B cell (primary cell): Measurements from ENCODE around the gene ZFP64. TPM values are rescaled to one million over a fixed set of nuclear protein-coding genes. Genes with fewer than 3 reads are reported as not detected.

ENCODE experiments used
- ATAC-seq: fragments of 200-7000 bp; cut with Tn5 transposase; one replicate; pipeline ENCODE4 v1.10.0; 2021; ENCODE audit warnings: low read depth, mild to moderate bottlenecking, moderate number of reproducible peaks, moderate library complexity
- CTCF ChIA-PET: fragments of 350-600 bp; sonication (Branson Sonifier 250); formaldehyde crosslinking; loops from one replicate; lab custom pipeline; 2021; ENCODE audit warnings: antibody characterized with exemption, inconsistent platforms; lab: Charles Lee
- POLR2A ChIA-PET: fragments of 350-600 bp; sonication (Branson Sonifier 250); formaldehyde crosslinking; loops from one replicate; lab custom pipeline; 2021; ENCODE audit warnings: antibody characterized with exemption; lab: Charles Lee
- DNase-seq: peaks from one replicate; pipeline ENCODE4 v3.0.0; 2013
- H2AFZ ChIP-seq: 2 replicates; pipeline ENCODE4 v1.6.1; 2012; ENCODE audit warnings: mild to moderate bottlenecking, low read depth, low read length; ENCODE audit not compliant: insufficient read depth, poor library complexity, severe bottlenecking
- H3K27ac ChIP-seq, 2 donors: 1 replicate in 1 of 2; 2 replicates in 1 of 2; pipeline ENCODE4 v1.5.1; 2012 to 2013; ENCODE audit warnings: low read length in 2 of 2, mild to moderate bottlenecking in 2 of 2, moderate library complexity in 1 of 2
- H3K27me3 ChIP-seq, 4 experiments: fragments of 200-600 bp in 1 of 4; sonication (generic) in 1 of 4; replicated peaks in 1 of 4; 1 replicate in 2 of 4; 2 replicates in 2 of 4; pipeline versions ENCODE4 v1.6.1 to v1.7.0; 2013 to 2016; ENCODE audit warnings: low read length in 3 of 4, mild to moderate bottlenecking in 2 of 4, mixed read lengths in 1 of 4, moderate library complexity in 1 of 4; ENCODE audit not compliant: insufficient read depth in 4 of 4, control insufficient read depth in 3 of 4; ENCODE audit errors: control extremely low read depth in 1 of 4
- H3K36me3 ChIP-seq, 2 experiments: replicated peaks in 1 of 2; 1 replicate in 1 of 2; 2 replicates in 1 of 2; pipeline versions ENCODE4 v1.6.1 to v1.7.1; 2013; ENCODE audit warnings: low read length in 1 of 2; ENCODE audit not compliant: insufficient read depth in 2 of 2, control insufficient read depth in 1 of 2; ENCODE audit errors: control extremely low read depth in 1 of 2, extremely low read depth in 1 of 2
- H3K4me1 ChIP-seq, 2 donors: fragments of 200-600 bp in 1 of 2; sonication (generic) in 1 of 2; 1 replicate in 1 of 2; 2 replicates in 1 of 2; pipeline versions ENCODE4 v1.5.1 to v1.6.1; 2013 to 2017; ENCODE audit warnings: low read length in 2 of 2; ENCODE audit not compliant: control insufficient read depth in 2 of 2, insufficient read depth in 2 of 2
- H3K4me2 ChIP-seq: replicated peaks from 2 replicates; pipeline ENCODE3; 2012; ENCODE audit warnings: mild to moderate bottlenecking, low read depth, low read length; ENCODE audit not compliant: poor library complexity, severe bottlenecking
- H3K4me3 ChIP-seq, 5 experiments: fragments of 200-600 bp in 1 of 5; sonication (generic) in 1 of 5; 1 replicate in 3 of 5; 2 replicates in 2 of 5; pipeline versions ENCODE4 v1.5.1 to v1.7.0; 2011 to 2016; ENCODE audit warnings: low read length in 4 of 5, mild to moderate bottlenecking in 4 of 5, low read depth in 2 of 5, control low read depth in 1 of 5, moderate library complexity in 1 of 5; ENCODE audit not compliant: insufficient read depth in 1 of 5; ENCODE audit errors: control extremely low read depth in 1 of 5, extremely low read depth in 1 of 5
- H3K79me2 ChIP-seq: fragments of 200-600 bp; sonication (generic); one replicate; pipeline ENCODE4 v1.6.0; 2016; ENCODE audit warnings: low read length; ENCODE audit not compliant: control insufficient read depth, insufficient read depth
- H3K9ac ChIP-seq: fragments of 200-600 bp; sonication (generic); 2 replicates; pipeline ENCODE4 v1.6.1; 2017; ENCODE audit warnings: mild to moderate bottlenecking, low read length, moderate library complexity
- H3K9me3 ChIP-seq, 3 donors: one replicate each; pipeline versions ENCODE4 v1.6.1 to v1.7.1; 2013; ENCODE audit warnings: low read length in 2 of 3; ENCODE audit not compliant: control insufficient read depth in 2 of 3, insufficient read depth in 1 of 3; ENCODE audit errors: control extremely low read depth in 1 of 3
- H4K20me1 ChIP-seq: 2 replicates; pipeline ENCODE4 v1.6.0; 2012; ENCODE audit warnings: mild to moderate bottlenecking, low read length; ENCODE audit not compliant: insufficient read depth, control insufficient read depth, poor library complexity, severe bottlenecking
- H3K27ac Mint-ChIP-seq: one replicate; pipeline ENCODE4 v1.8.0; 2021; ENCODE audit warnings: mixed read lengths
- H3K27me3 Mint-ChIP-seq: one replicate; pipeline ENCODE4 v1.8.0; 2021; ENCODE audit warnings: mixed read lengths
- H3K4me1 Mint-ChIP-seq: one replicate; pipeline ENCODE4 v1.8.0; 2021; ENCODE audit warnings: mixed read lengths
- H3K4me3 Mint-ChIP-seq: one replicate; pipeline ENCODE4 v1.8.0; 2021; ENCODE audit warnings: mixed read lengths
- H3K9me3 Mint-ChIP-seq: one replicate; pipeline ENCODE4 v1.8.0; 2022; ENCODE audit warnings: mixed read lengths; ENCODE audit not compliant: insufficient read depth
- EZH2 ChIP-seq: IDR thresholded peaks from 2 replicates; pipeline ENCODE4 v1.6.1; 2012; ENCODE audit warnings: borderline replicate concordance, low read depth, mild to moderate bottlenecking, moderate library complexity, low read length; ENCODE audit not compliant: insufficient read depth, poor library complexity, severe bottlenecking
- WGBS: methylation state at CpG from one replicate; pipeline ENCODE4 v1.1.5; 2013; ENCODE audit warnings: missing lambda C conversion rate; ENCODE audit not compliant: insufficient coverage; 5-methylcytosine and 5-hydroxymethylcytosine counted together
- intact Hi-C: fragments of 100-400 bp; cut with micrococcal nuclease; formaldehyde crosslinking; loops from one replicate; pipeline ENCODE4 v1.10.0; 2022
- polyA plus RNA-seq: library from polyadenylated mRNA; depleted of rRNA; stranded (reverse); fragments of >200 nt; gene quantifications from 2 replicates; pipeline ENCODE4 v1.2.3, GENCODE V29; 2012
- total RNA-seq, 2 donors: library from RNA; stranded (reverse); fragments of 120-200 nt in 1 of 2; gene quantifications; 1 replicate in 1 of 2; 2 replicates in 1 of 2; pipeline versions ENCODE4 v1.2.3 to v1.2.4, GENCODE V29; 2013 to 2022
- TF ChIP-seq, protein P1 (sequence below): fragments of 200-600 bp; IDR thresholded peaks from one replicate; pipeline ENCODE4 v1.8.0; 2022; ENCODE audit warnings: antibody characterized with exemption, mild to moderate bottlenecking

The ZFP64 gene
- total and polyA plus RNA-seq, 2 donors (not counting 1 experiment from before 2014, with no cell fraction given), result 14.2 to 15.1 TPM

DNA sequence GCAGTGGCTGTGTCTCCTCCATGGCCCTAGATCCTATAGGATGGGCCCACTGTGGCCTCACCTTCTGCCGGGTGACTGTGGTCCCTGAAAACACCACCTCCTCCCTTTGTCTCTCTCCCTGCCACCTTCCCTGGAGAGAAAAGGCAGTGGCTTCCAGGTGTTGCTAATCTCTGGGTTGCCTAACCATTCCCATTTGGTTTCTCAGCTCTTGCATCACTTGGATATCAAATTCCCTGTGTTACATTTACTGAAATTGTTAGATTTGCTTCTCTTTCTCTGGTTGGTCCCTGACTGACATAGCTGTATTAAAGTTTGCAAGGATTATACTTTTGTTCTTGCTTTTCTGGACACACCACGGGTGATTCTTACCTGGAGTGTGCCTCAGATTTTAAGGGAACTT is 9.3 kb upstream of the ZFP64 start:
- Histone ChIP-seq H3K36me3 (no peaks in the 10 kb centered on the region), H2AFZ (no peak overlapping the region), H3K27me3 (no peaks in the 10 kb centered on the region), H3K9me3 (no peaks in the 10 kb centered on the region), H3K4me1 (no peaks in the 10 kb centered on the region), H3K4me2 (no peak overlapping the region), H3K27ac (no peak overlapping the region), H3K79me2 (no peaks in the 10 kb centered on the region), H4K20me1 (no peaks in the 10 kb centered on the region), H3K9ac (no peak overlapping the region), H3K4me3 (no peak overlapping the region)
- no peak overlapping the region for H3K4me3 Mint-ChIP-seq
- intact Hi-C loops, result no loop called here
- no peak for DNase-seq
- H3K27ac Mint-ChIP-seq, result no peak overlapping the region
- no peaks in the 10 kb centered on the region for H3K4me1 Mint-ChIP-seq
- ChIA-PET POLR2A (no interaction called here), CTCF (no interaction called here)
- 50% methylated on average over 2 of the region's 2 CpGs for WGBS
- TF ChIP-seq EZH2, result no peak
- no peak for ATAC-seq
- H3K27me3 Mint-ChIP-seq, result peaks cover 4% of the 10 kb centered on the region
- H3K9me3 Mint-ChIP-seq, result no peaks in the 10 kb centered on the region

DNA sequence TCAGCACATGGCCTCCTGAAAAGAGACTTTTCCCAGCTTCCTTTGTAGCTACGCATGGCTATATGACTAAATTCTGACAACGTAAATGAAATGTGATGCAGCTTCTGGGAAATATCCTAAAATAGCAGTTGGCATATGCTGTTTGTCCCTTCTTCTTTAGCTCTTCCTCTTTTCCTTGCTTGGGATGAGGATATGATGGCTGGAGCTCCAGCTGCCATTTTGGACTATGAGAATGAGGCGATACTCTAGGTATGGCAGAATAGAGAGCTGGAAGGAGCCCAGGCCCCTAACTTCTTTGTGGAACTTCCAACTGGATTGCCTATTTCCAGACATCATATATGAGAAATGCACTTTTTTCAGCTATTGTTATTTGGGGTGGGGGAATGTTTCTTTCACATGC is 5.3 kb upstream of the ZFP64 start:
- Histone ChIP-seq H3K4me2 (no peak overlapping the region), H4K20me1 (no peaks in the 10 kb centered on the region), H2AFZ (no peak overlapping the region), H3K4me3 (no peak overlapping the region), H3K9me3 (no peaks in the 10 kb centered on the region), H3K36me3 (no peaks in the 10 kb centered on the region), H3K79me2 (no peaks in the 10 kb centered on the region), H3K27ac (no peak overlapping the region), H3K27me3 (no peaks in the 10 kb centered on the region), H3K4me1 (peaks cover 0 to 8% of the 10 kb centered on the region in 2 donors), H3K9ac (no peak overlapping the region)
- TF ChIP-seq, protein P1, sequence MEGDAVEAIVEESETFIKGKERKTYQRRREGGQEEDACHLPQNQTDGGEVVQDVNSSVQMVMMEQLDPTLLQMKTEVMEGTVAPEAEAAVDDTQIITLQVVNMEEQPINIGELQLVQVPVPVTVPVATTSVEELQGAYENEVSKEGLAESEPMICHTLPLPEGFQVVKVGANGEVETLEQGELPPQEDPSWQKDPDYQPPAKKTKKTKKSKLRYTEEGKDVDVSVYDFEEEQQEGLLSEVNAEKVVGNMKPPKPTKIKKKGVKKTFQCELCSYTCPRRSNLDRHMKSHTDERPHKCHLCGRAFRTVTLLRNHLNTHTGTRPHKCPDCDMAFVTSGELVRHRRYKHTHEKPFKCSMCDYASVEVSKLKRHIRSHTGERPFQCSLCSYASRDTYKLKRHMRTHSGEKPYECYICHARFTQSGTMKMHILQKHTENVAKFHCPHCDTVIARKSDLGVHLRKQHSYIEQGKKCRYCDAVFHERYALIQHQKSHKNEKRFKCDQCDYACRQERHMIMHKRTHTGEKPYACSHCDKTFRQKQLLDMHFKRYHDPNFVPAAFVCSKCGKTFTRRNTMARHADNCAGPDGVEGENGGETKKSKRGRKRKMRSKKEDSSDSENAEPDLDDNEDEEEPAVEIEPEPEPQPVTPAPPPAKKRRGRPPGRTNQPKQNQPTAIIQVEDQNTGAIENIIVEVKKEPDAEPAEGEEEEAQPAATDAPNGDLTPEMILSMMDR, result no peak
- TF ChIP-seq EZH2, result no peak
- Mint-ChIP-seq H3K27ac (no peak overlapping the region), H3K27me3 (no peaks in the 10 kb centered on the region), H3K9me3 (no peaks in the 10 kb centered on the region), H3K4me1 (peaks cover 5% of the 10 kb centered on the region), H3K4me3 (no peak overlapping the region)
- 100% methylated on average over 1 of the region's 3 CpGs for WGBS
- ChIA-PET POLR2A (no interaction called here), CTCF (no interaction called here)
- no peak for DNase-seq
- no peak for ATAC-seq
- intact Hi-C loops, result no loop called here
